SK-N-SH (cell line): ENCODE data around the gene HOXA2. TPM values are rescaled to one million over a fixed set of nuclear protein-coding genes. Genes with fewer than 3 reads are reported as not detected.

Source experiments
- CTCF ChIA-PET: fragments of 300-600, 350-600 bp; formaldehyde crosslinking; extraction: SDS; loops from one replicate; lab custom pipeline; 2021; lab: Yijun Ruan, JAX
- POLR2A ChIA-PET: fragments of 350-600 bp; sonication (Branson Sonifier 250); formaldehyde crosslinking; extraction: SDS; loops from one replicate; lab custom pipeline; 2020; ENCODE audit warnings: antibody characterized with exemption, inconsistent platforms; lab: Yijun Ruan, JAX
- DNase-seq: peaks from one replicate; pipeline ENCODE4 v3.0.0; 2012
- H2AFZ ChIP-seq: fragments of 200-600 bp; sonication (generic); 2 replicates; pipeline ENCODE4 v1.8.1; 2016; ENCODE audit warnings: antibody characterized with exemption, mild to moderate bottlenecking, low read depth
- H3F3A ChIP-seq: fragments of 200-600 bp; sonication (generic); replicated peaks from 2 replicates; pipeline ENCODE3; 2016; ENCODE audit warnings: antibody characterized with exemption, mild to moderate bottlenecking; ENCODE audit not compliant: insufficient read depth
- H3K27ac ChIP-seq, 2 experiments: fragments of 200-500 bp in 1 of 2; fragments of 200-600 bp in 1 of 2; sonication (Bioruptor generic) in 1 of 2; sonication (generic), shearing (Covaris generic) in 1 of 2; 2 replicates each; pipeline versions ENCODE4 v1.5.1 to v1.6.1; 2014 to 2016; ENCODE audit warnings: low read depth in 2 of 2, inconsistent platforms in 1 of 2, low read length in 1 of 2, mild to moderate bottlenecking in 1 of 2, mixed read lengths in 1 of 2
- H3K27me3 ChIP-seq: fragments of 200-600 bp; sonication (generic), shearing (Covaris generic); 2 replicates; pipeline ENCODE4 v1.6.1; 2016; ENCODE audit warnings: mixed run types; ENCODE audit not compliant: insufficient read depth
- H3K36me3 ChIP-seq, 2 experiments: fragments of 200-500 bp in 1 of 2; fragments of 200-600 bp in 1 of 2; sonication (Bioruptor generic) in 1 of 2; sonication (generic) in 1 of 2; replicated peaks in 1 of 2; 2 replicates each; pipeline versions ENCODE3 to v1.5.1; 2014 to 2016; ENCODE audit warnings: low read length in 1 of 2, mild to moderate bottlenecking in 1 of 2; ENCODE audit not compliant: insufficient read depth in 2 of 2, control insufficient read depth in 1 of 2
- H3K4me1 ChIP-seq, 2 experiments: fragments of 200-500 bp in 1 of 2; fragments of 200-600 bp in 1 of 2; sonication (Bioruptor generic) in 1 of 2; sonication (generic), shearing (Covaris generic) in 1 of 2; 2 replicates each; pipeline versions ENCODE4 v1.5.1 to v1.6.1; 2014 to 2016; ENCODE audit warnings: low read depth in 1 of 2, low read length in 1 of 2, mixed run types in 1 of 2; ENCODE audit not compliant: insufficient read depth in 2 of 2, control insufficient read depth in 1 of 2
- H3K4me2 ChIP-seq: fragments of 200-600 bp; sonication (generic), shearing (Covaris generic); 2 replicates; pipeline ENCODE4 v1.6.1; 2017; ENCODE audit warnings: mixed run types
- H3K4me3 ChIP-seq, 2 experiments: fragments of 200-500 bp in 1 of 2; fragments of 200-600 bp in 1 of 2; sonication (Bioruptor generic) in 1 of 2; sonication (generic), shearing (Covaris generic) in 1 of 2; 2 replicates each; pipeline versions ENCODE4 v1.5.1 to v1.8.1; 2014 to 2016; ENCODE audit warnings: low read depth in 2 of 2, inconsistent platforms in 1 of 2, low read length in 1 of 2, mild to moderate bottlenecking in 1 of 2, mixed read lengths in 1 of 2, moderate library complexity in 1 of 2
- H3K79me2 ChIP-seq: fragments of 200-600 bp; sonication (generic); 2 replicates; pipeline ENCODE4 v1.8.1; 2017; ENCODE audit warnings: mild to moderate bottlenecking; ENCODE audit not compliant: insufficient read depth
- H3K9ac ChIP-seq: fragments of 200-600 bp; sonication (generic); 2 replicates; pipeline ENCODE4 v1.6.1; 2017; ENCODE audit warnings: mixed run types
- H3K9me2 ChIP-seq: fragments of 200-600 bp; sonication (generic); 2 replicates; pipeline ENCODE4 v1.6.1; 2017; ENCODE audit warnings: mixed run types
- H3K9me3 ChIP-seq: fragments of 200-600 bp; sonication (generic); 2 replicates; pipeline ENCODE4 v1.6.1; 2017; ENCODE audit warnings: mixed run types, mild to moderate bottlenecking, moderate library complexity
- H4K20me1 ChIP-seq: fragments of 200-600 bp; sonication (generic); 2 replicates; pipeline ENCODE4 v1.6.1; 2017; ENCODE audit warnings: mild to moderate bottlenecking, mixed run types; ENCODE audit not compliant: insufficient read depth
- ELF1 ChIP-seq: IDR thresholded peaks from 2 replicates; pipeline ENCODE4 v1.4.0; 2012
- EZH2phosphoT487 ChIP-seq: fragments of 200-600 bp; sonication (generic); IDR thresholded peaks from 2 replicates; pipeline ENCODE4 v1.6.1; 2017; ENCODE audit warnings: low read depth, mixed run types, mild to moderate bottlenecking, antibody characterized with exemption, moderate library complexity, borderline replicate concordance
- FOSL2 ChIP-seq: IDR thresholded peaks from 2 replicates; pipeline ENCODE4 v1.4.0; 2012; ENCODE audit warnings: low read depth, mild to moderate bottlenecking, moderate library complexity, borderline replicate concordance
- FOXJ3 ChIP-seq: sonication (generic); formaldehyde crosslinking; IDR thresholded peaks from 2 replicates; pipeline ENCODE4 v1.5.1; 2020; ENCODE audit warnings: mild to moderate bottlenecking, missing genetic modification reagents
- FOXM1 ChIP-seq: IDR thresholded peaks from 2 replicates; pipeline ENCODE4 v1.4.0; 2012; ENCODE audit warnings: low read depth, mild to moderate bottlenecking
- IRF3 ChIP-seq: fragments of 150-350 bp; IDR thresholded peaks from 2 replicates; pipeline ENCODE4 v1.6.1; 2016; ENCODE audit warnings: mild to moderate bottlenecking, low read depth, low read length
- MEF2A ChIP-seq: IDR thresholded peaks from 2 replicates; pipeline ENCODE4 v1.4.0; 2012; ENCODE audit warnings: low read depth, borderline replicate concordance
- MXI1 ChIP-seq: IDR thresholded peaks from 2 replicates; pipeline ENCODE4 v1.6.1; 2012; ENCODE audit warnings: mild to moderate bottlenecking, low read depth, low read length, improper control_type of control experiment
- REST ChIP-seq: IDR thresholded peaks from 2 replicates; pipeline ENCODE4 v1.6.1; 2012; ENCODE audit warnings: mild to moderate bottlenecking, low read depth, low read length, moderate library complexity
- RFX5 ChIP-seq: IDR thresholded peaks from 2 replicates; pipeline ENCODE4 v1.6.1; 2012; ENCODE audit warnings: mild to moderate bottlenecking, improper control_type of control experiment, low read length
- SIN3A ChIP-seq: IDR thresholded peaks from 2 replicates; pipeline ENCODE4 v1.6.1; 2012; ENCODE audit warnings: low read depth, mild to moderate bottlenecking, low read length, moderate library complexity, borderline replicate concordance
- TCF12 ChIP-seq: IDR thresholded peaks from 2 replicates; pipeline ENCODE4 v1.4.0; 2012
- TEAD4 ChIP-seq: IDR thresholded peaks from 2 replicates; pipeline ENCODE4 v1.4.0; 2012; ENCODE audit warnings: mild to moderate bottlenecking, borderline replicate concordance; ENCODE audit not compliant: insufficient read depth
- WGBS: methylation state at CpG from one replicate; pipeline ENCODE4 v1.1.6; 2017; ENCODE audit warnings: low lambda C conversion rate; 5-methylcytosine and 5-hydroxymethylcytosine counted together
- polyA plus RNA-seq, 3 experiments: library from polyadenylated mRNA; depleted of rRNA; stranded (reverse); fragments of >200 nt; gene quantifications; 2 replicates each; pipeline ENCODE4 v1.2.3, GENCODE V29; 2012
- TF ChIP-seq, protein P1 (sequence below): IDR thresholded peaks from 2 replicates; pipeline ENCODE4 v1.4.0; 2012; ENCODE audit warnings: low read depth, borderline replicate concordance

Gene HOXA2
- polyA plus RNA-seq, 1 of the 3 experiments (the other 2 are of a cell fraction) = not detected

DNA sequence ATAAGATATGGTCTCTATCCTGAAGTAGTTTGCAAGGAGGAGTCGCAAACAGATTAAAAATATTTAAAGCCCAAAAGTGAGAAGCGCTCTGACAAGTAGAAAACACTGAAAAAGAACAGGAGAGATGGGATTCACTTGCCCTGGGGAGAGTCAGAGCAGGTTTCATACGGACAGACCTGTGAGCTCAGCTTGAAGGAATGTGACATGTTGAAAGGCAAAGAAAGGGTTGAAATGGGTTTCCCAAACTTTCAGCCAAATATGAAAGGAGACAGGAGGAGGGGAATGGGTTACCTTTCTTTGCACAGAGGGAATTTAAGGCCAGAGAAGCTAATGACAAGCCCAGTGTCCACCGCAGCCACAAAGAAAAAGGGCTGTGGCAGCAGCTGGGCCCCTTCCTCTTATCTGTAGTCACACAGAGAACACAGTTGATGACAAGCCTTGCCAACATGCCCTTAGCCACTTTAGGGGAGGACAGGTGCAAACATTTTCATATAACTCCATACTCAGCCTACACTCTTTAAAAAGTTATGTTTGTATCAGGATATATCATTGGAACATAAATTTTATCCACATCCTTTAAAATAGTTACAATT is 21.5 kb downstream of the HOXA2 start:
- DNase-seq = no peak
- no peak overlapping the region for H2AFZ ChIP-seq
- POLR2A ChIA-PET = no interaction called here

DNA sequence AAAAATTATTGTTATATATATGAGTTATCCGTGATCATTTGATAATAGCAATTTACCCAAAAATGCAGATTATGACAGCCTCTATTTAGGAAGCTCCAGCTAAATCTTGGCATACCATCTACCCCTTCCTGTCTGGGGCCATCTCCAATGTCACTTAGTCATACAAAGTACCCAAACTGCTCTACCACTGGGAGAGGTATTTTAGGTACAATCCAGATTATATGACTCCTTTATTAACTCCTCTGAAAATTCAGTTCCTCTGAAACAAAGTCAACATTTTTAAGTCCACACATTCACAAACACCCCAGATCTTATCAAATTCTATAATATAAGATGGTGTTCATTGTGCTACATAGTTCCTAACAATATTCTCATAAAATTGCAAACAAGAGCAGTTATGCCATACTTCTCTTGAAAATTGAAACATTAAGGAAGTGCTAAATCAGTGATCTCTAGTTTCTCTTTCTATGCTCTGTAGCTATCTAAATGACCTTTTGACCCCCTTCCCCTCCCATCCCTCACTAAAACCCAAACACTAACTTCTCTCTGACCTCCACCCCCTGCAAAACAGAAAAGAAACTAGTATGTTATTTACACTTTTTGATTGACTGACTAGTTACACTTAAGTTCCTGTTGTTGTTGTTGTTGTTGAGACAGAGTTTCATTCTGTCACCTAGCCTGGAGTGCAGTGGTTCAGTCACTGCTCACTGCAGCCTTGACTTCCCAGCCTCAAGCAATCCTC is 23.1 kb downstream of the HOXA2 start:
- no peaks in the 10 kb centered on the region for H3K4me1 ChIP-seq
- H3K27me3 ChIP-seq = peaks cover 12% of the 10 kb centered on the region; the same call in 1 of the 2 replicates
- H3K9ac ChIP-seq = no peak overlapping the region
- H3K9me3 ChIP-seq = no peaks in the 10 kb centered on the region
- ChIA-PET POLR2A (no interaction called here), CTCF (no interaction called here)
- H4K20me1 ChIP-seq = no peaks in the 10 kb centered on the region
- no peaks in the 10 kb centered on the region for H3F3A ChIP-seq
- H3K27ac ChIP-seq = no peak overlapping the region
- WGBS = 8% methylated on average over 1 of the region's 1 CpG
- no peak overlapping the region for H2AFZ ChIP-seq
- no peak overlapping the region for H3K4me2 ChIP-seq
- no peak for DNase-seq
- H3K79me2 ChIP-seq = no peaks in the 10 kb centered on the region
- no peak overlapping the region for H3K4me3 ChIP-seq
- H3K36me3 ChIP-seq = no peaks in the 10 kb centered on the region
- TF ChIP-seq FOSL2 (no peak), REST (no peak), SIN3A (no peak), RFX5 (no peak), MXI1 (no peak), IRF3 (no peak), ELF1 (no peak)
- TF ChIP-seq, protein P1, sequence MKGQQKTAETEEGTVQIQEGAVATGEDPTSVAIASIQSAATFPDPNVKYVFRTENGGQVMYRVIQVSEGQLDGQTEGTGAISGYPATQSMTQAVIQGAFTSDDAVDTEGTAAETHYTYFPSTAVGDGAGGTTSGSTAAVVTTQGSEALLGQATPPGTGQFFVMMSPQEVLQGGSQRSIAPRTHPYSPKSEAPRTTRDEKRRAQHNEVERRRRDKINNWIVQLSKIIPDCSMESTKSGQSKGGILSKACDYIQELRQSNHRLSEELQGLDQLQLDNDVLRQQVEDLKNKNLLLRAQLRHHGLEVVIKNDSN = no peak
- H3K9me2 ChIP-seq = 0 out of 2 replicates have a peak, but pooled peaks cover 4% of the 10 kb centered on the region

More for the DNA sequence above, 21.5 kb downstream of the HOXA2 start:
- Histone ChIP-seq H3K9ac (no peak overlapping the region), H3K27ac (no peak overlapping the region), H3K27me3 (peaks cover 17% of the 10 kb centered on the region; the same call in 1 of the 2 replicates), H3F3A (no peaks in the 10 kb centered on the region), H3K4me3 (no peak overlapping the region), H3K4me1 (no peaks in the 10 kb centered on the region), H3K9me3 (no peaks in the 10 kb centered on the region), H3K79me2 (no peaks in the 10 kb centered on the region), H3K36me3 (no peaks in the 10 kb centered on the region), H4K20me1 (no peaks in the 10 kb centered on the region), H3K9me2 (0 out of 2 replicates have a peak, but pooled peaks cover 4% of the 10 kb centered on the region), H3K4me2 (no peak overlapping the region)
- TF ChIP-seq MXI1 (no peak), TCF12 (no peak), MEF2A (no peak), FOXM1 (no peak), TEAD4 (no peak), FOXJ3 (CRISPR knock-in tag) (no peak), EZH2phosphoT487 (no peak)
- 12% methylated on average over 4 of the region's 4 CpGs for WGBS
- CTCF ChIA-PET = no interaction called here
